Skin epidermis (tissue), 12 donors: ENCODE results near the gene CACNA1B.
"Not testable (repeated sequence)": the region's sequence is repeated elsewhere in the genome, so short reads cannot be mapped to it uniquely, and the experiment has no call there.

ENCODE experiments used
- H3K27ac ChIP-seq, 21 experiments: fragments of 200-600 bp; sonication (generic) in 11 of 21; one replicate each; pipeline ENCODE4 v1.5.0; 2020; ENCODE audit warnings: mild to moderate bottlenecking in 3 of 21, inconsistent platforms in 2 of 21, moderate library complexity in 2 of 21
- H3K4me3 ChIP-seq, 7 experiments: fragments of 200-600 bp; sonication (generic) in 2 of 7; one replicate each; pipeline ENCODE4 v1.5.0; 2020; ENCODE audit warnings: inconsistent platforms in 2 of 7, mild to moderate bottlenecking in 2 of 7, moderate library complexity in 1 of 7

Gene CACNA1B

GRCh38 chr9:138007918-138008841, 130.6 kb downstream of the CACNA1B start:
- H3K27ac ChIP-seq, result no peak overlapping the region
- no peak overlapping the region for H3K4me3 ChIP-seq

- H3K27ac ChIP-seq, result no peak overlapping the region
- H3K4me3 ChIP-seq, result no peak overlapping the region
Measured at GRCh38 chr9:138009016-138009802, 131.6 kb downstream of the CACNA1B start.

DNA sequence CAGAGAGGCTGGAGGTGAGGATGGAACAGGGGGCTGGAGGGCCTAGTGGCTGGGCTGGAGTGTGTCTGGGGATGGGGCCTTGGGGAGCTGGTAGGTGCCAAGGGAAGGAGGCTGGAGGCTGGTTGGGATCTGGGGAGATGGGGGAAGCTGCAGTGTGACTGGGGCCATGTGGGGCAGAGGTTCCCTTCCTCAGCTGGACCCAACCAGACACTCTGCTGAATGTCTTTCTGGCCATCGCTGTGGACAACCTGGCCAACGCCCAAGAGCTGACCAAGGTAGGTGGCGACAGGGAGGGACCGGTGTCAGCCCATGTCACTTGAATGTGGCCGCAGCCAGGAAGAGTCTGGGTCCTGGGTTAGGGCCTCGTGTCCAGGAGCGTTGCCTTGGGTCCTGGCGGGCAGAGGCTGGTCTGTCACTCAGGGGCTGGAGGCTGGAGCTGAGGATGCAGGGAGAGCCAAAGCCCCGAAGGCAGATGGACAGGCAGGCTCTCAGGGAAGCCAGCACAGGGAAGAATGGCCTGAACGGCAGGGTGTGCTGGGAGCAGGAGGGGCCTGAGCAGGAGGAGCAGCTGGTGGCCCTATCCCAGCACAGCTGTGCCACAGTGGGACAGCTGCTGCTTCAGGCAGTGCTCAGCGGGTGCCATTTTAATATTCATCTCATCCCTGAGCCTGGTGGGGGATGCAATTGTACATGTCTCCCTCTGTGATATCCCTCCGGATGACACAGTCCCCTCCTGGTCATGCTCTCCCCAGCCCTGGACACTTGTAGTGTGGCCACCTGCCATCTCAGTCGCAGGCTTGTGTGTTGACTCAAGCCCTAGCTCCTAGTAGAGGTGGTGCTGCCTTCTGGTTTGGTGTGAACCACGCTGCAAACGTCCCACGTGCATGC, 132.5 kb downstream of the CACNA1B start:
- H3K27ac ChIP-seq, result no peak overlapping the region

GRCh38 chr9:138010861-138011260, 133.3 kb downstream of the CACNA1B start:
- H3K27ac ChIP-seq, result no peak overlapping the region
- no peak overlapping the region for H3K4me3 ChIP-seq

More for the DNA sequence above, 132.5 kb downstream of the CACNA1B start:
- no peak overlapping the region for H3K4me3 ChIP-seq

DNA sequence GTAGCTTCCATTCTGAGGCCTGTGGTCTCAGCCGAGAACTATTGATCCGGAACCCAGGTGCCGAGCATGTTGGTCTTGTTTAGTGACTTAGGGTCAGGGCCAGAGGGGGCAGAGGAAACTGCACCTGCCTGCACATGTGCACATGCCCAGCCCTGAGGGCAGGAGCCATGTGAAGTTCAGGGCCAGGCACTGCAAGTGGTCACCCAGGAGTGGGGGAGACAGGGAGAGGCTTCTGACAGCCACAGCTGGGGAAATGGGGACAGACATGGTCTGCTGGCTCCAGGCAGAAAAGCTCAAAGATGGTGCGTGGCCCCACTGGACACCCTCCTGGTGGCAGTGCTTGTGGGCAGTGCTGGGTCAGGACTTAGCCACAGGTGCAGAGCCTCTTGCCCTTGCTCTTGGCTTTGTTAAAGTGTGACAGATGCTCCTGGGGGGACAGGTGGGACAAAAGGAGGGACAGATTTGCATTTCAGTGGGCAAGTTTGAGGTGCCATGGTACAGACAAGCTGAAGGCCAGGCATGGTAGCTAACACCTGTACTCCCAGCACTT, 134.4 kb downstream of the CACNA1B start:
- Histone ChIP-seq H3K27ac (no peak overlapping the region), H3K4me3 (no peak overlapping the region)

DNA sequence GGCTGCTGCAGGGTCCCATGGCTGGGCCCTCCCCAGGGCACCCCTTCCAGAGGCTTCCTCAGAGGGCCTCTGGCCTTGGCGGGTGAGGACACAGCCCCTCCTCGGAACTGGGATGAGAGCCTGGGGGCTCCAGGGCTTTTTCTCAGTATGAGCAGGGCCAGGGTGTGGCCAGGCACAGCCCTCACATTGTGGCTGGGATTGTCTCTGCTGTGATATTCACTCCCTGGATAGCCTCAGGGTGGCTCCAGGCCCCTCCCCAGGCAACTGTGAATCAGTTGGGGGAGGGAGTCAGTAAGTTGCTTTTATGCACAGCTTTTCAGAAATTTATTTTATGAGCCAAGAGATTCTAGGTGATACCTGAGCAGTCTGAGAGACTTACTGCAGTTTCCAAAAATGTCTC, 135.7 kb downstream of the CACNA1B start:
- no peak overlapping the region for H3K27ac ChIP-seq
- H3K4me3 ChIP-seq, result no peak overlapping the region

GRCh38 chr9:138013836-138014562, 136.4 kb downstream of the CACNA1B start:
- H3K27ac ChIP-seq, result no peak overlapping the region
- no peak overlapping the region for H3K4me3 ChIP-seq

- no peak overlapping the region for H3K4me3 ChIP-seq
Measured at GRCh38 chr9:138014563-138014945, 137.0 kb downstream of the CACNA1B start.

DNA sequence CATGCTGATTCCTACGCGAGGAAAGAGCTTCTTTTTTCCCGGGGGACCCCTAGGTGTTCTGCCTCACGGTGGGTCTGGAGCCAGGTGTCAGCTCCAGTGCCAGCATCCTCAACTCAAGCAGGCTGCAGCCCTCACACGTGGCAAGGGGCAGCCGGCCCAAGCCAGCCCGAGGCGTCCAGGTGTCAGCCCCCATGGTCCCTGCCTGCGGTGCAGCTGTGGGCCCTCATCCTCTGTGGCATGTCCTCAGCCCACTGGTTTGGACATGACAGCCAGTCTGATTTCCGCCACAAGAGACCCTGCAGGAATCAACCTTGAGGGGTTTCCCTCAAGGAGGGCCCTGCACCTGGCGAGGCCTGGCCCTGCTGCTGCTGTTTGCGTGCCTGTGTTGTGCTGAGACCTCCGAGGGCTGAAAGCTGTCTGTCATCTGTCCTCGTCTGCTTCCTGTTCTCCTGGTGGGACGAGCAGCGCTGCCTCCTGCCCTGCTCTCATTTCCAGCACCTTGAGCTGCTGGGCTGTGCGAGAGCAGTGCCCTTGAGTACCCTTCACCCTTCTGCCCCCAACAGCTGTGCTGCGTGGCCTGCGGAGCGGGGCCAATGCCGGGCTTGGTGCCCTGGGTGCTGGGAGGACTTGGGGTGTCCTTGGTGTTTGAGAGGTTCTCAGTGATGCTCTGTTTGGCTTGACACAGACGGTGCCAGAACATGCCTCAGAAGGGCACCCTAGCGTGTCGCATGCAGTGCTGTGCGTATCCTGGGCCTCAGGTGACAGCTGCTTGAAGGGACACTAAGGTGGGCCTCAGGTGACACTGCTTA, 137.6 kb downstream of the CACNA1B start:
- Histone ChIP-seq H3K27ac (no peak overlapping the region), H3K4me3 (no peak overlapping the region)

More at GRCh38 chr9:138014563-138014945, 137.0 kb downstream of the CACNA1B start:
- no peak overlapping the region for H3K27ac ChIP-seq

- H3K4me3 ChIP-seq, result no peak overlapping the region
- no peak overlapping the region for H3K27ac ChIP-seq
Measured at GRCh38 chr9:138016406-138017187, 139.0 kb downstream of the CACNA1B start.

GRCh38 chr9:138017200-138017599, 139.6 kb downstream of the CACNA1B start:
- Histone ChIP-seq H3K27ac (no peak overlapping the region), H3K4me3 (no peak overlapping the region)

DNA sequence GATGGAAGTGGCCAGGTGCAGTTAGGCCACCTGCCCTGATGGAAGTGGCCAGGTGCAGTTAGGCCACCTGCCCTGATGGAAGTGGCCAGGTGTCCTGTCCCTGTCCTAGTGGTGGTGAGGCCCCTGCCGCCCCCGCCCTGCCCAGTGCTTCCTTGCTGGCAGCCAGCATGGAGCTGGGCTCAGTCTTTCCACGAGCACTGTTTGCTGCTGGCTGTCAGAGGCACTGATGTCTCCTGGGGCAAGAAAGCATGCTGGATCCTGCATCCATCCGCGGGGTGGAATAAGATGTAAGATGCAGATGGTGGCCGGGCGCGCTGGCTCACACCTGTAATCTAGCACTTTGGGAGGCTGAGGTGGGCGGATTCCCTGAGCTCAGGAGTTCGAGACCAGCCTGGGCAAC, 141.9 kb downstream of the CACNA1B start:
- not testable (repeated sequence) for H3K27ac ChIP-seq, H3K4me3 ChIP-seq

DNA sequence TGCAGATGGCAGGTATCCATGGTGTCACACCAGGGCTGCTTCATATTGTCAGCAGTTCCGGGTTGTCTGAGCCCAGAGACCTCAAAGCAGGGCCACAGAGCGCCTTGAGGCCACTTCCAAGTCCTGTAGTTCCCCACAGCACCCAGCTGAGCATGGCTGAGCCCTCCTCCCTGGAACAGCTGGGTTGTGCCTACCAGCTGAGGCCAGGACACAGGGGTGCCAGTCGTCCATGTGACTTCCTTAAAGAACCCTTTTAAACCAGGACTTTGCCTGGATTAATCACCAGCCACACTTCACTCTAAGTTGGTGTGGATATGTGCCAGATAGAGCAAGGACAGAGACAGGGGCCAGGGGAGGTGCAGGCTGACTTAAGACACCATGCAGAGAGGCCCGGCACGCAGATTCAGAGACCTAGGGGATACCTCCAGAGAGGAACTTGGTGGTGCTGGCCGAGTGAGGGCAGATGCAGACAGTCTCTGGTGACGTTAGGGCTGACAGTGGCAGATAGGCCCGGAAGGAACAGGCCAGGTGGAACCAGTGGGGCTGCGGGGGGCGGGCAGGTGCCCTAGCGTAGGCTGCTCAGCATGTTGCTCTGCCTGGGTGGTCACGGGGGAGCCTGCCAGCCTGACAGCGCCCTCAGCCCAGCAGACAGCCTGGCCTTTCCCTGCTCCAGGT, 142.7 kb downstream of the CACNA1B start:
- no peak overlapping the region for H3K27ac ChIP-seq

DNA sequence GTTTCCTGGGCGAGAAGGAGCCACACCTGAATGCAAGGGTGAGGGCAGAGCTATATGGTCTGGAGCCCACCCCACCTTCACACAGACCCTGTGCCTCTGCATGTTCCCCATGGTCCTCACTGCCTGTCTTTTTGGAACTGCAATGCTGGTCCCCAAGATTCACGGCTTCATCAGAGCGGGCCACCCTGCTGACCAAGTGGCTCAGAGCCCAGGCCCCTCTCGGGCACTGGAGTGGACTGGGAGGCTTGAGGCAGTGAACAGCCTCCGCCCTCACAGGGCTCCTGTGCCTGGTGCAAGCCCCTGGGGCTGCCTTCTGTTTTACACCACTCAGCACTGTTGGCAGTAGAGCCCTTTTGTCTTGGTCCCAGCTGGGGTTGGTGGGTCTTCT, 143.2 kb downstream of the CACNA1B start:
- no peak overlapping the region for H3K4me3 ChIP-seq
- no peak overlapping the region for H3K27ac ChIP-seq

More for the DNA sequence above, 142.7 kb downstream of the CACNA1B start:
- no peak overlapping the region for H3K4me3 ChIP-seq

- Histone ChIP-seq H3K4me3 (no peak overlapping the region), H3K27ac (no peak overlapping the region)
Measured at GRCh38 chr9:138021251-138022056, 143.9 kb downstream of the CACNA1B start.
